ENCODE data around the gene GPATCH8. TPM values are rescaled to one million over a fixed set of nuclear protein-coding genes. Genes with fewer than 3 reads are reported as not detected.

The GPATCH8 gene
- total and polyA plus RNA-seq, 9 of the 15 experiments (the other 6 are each of a cell fraction or from before 2014, with no cell fraction given), result 10.6 to 29.6 (median 13.2) TPM

GRCh38 chr17:44385287-44386181 lies 117.7 kb downstream of the GPATCH8 start (continued):
- TF ChIP-seq SNAPC5 (CRISPR knock-in tag; IDR thresholded peaks at IDR 0.05) (no peak), ZBTB40 (IDR thresholded peaks at IDR 0.05) (peak; percentile 21; the same call in 1 of the 2 replicates), ZBTB40 (CRISPR knock-in tag; IDR thresholded peaks at IDR 0.05) (no peak), KAT8 (IDR thresholded peaks at IDR 0.05; ENCODE audit: low read depth) (no peak), SMARCC2 (IDR thresholded peaks at IDR 0.05; ENCODE audit: low read depth) (no peak), MCM5 (IDR thresholded peaks at IDR 0.05; ENCODE audit: low read depth) (no peak), ARID4B (CRISPR knock-in tag; IDR thresholded peaks at IDR 0.05) (peak; percentile 61; the same call in 1 of the 2 replicates), NKRF (IDR thresholded peaks at IDR 0.05; ENCODE audit: borderline replicate concordance) (no peak), CBFA2T2 (conservative IDR thresholded peaks at IDR 0.05) (no peak), MTA1 (IDR thresholded peaks at IDR 0.05; ENCODE audit: borderline replicate concordance) (peak; percentile 58; the same call in 1 of the 2 replicates), FOSL1 (tag; conservative IDR thresholded peaks at IDR 0.05) (no peak)

All from K562 (cell line).